ENCODE measurements around the gene DNAJA4.

DNAJA4 gene

DNA sequence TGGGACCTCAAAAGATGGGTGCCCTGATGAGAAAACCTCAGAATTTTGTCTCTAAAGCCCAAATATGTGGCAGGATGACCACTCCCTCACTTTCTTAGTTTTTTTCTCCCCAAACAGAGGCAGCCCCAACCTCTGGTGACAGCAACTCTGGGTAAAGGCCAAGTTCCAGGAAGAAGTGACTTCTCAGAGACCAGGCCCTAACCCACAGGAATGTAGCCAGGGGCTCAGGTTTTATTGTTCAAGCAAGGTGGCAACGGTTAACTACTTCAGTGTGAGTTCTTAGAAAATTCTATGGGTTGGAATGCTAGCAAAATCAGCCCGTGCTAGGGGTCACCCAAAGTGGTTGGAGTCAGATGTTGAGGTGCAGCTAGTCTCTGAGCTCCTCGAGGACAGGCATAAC is 5.1 kb upstream of the DNAJA4 start:
- H3K27ac ChIP-seq (ENCODE audit: low read depth, low read length, poor library complexity, severe bottlenecking), result no peak overlapping the region
- H3K4me2 ChIP-seq (ENCODE audit: low read length), result no peak overlapping the region
- H3K9me3 ChIP-seq (ENCODE audit: low read length), result no peaks in the 10 kb centered on the region
- H2AFZ ChIP-seq (ENCODE audit: low read length), result no peak overlapping the region
- TF ChIP-seq EZH2 (IDR thresholded peaks at IDR 0.05; ENCODE audit: borderline replicate concordance, low read length), result no peak
- TF ChIP-seq, protein P1, sequence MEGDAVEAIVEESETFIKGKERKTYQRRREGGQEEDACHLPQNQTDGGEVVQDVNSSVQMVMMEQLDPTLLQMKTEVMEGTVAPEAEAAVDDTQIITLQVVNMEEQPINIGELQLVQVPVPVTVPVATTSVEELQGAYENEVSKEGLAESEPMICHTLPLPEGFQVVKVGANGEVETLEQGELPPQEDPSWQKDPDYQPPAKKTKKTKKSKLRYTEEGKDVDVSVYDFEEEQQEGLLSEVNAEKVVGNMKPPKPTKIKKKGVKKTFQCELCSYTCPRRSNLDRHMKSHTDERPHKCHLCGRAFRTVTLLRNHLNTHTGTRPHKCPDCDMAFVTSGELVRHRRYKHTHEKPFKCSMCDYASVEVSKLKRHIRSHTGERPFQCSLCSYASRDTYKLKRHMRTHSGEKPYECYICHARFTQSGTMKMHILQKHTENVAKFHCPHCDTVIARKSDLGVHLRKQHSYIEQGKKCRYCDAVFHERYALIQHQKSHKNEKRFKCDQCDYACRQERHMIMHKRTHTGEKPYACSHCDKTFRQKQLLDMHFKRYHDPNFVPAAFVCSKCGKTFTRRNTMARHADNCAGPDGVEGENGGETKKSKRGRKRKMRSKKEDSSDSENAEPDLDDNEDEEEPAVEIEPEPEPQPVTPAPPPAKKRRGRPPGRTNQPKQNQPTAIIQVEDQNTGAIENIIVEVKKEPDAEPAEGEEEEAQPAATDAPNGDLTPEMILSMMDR (IDR thresholded peaks at IDR 0.05; ENCODE audit: low read length), result no peak
- no peak overlapping the region for H3K4me3 ChIP-seq (ENCODE audit: low read depth, low read length, poor library complexity, severe bottlenecking)
- peaks cover 7% of the 10 kb centered on the region for H3K4me1 ChIP-seq (ENCODE audit: insufficient read depth, low read length, severe bottlenecking)
- H3K9ac ChIP-seq (ENCODE audit: low read length), result no peak overlapping the region
- no peaks in the 10 kb centered on the region for H4K20me1 ChIP-seq (ENCODE audit: insufficient read depth, low read length)
- no peaks in the 10 kb centered on the region; the same call in 1 of the 2 replicates for H3K27me3 ChIP-seq (ENCODE audit: insufficient read depth, low read length)
- no peaks in the 10 kb centered on the region for H3K79me2 ChIP-seq (ENCODE audit: insufficient read depth, low read length)
- no peaks in the 10 kb centered on the region for H3K36me3 ChIP-seq (ENCODE audit: insufficient read depth, low read length)
- no peaks in the 10 kb centered on the region for H3K9me2 ChIP-seq (ENCODE audit: low read depth, low read length)
- no peaks in the 10 kb centered on the region for H3F3A ChIP-seq (ENCODE audit: insufficient read depth, low read length)

- TF ChIP-seq EZH2 (IDR thresholded peaks at IDR 0.05; ENCODE audit: borderline replicate concordance, low read length), result no peak
- TF ChIP-seq, protein P1 (IDR thresholded peaks at IDR 0.05; ENCODE audit: low read length), result no peak
- Histone ChIP-seq H3K9me2 (ENCODE audit: low read depth, low read length) (no peaks in the 10 kb centered on the region), H3K4me2 (ENCODE audit: low read length) (no peak overlapping the region), H3K9ac (ENCODE audit: low read length) (no peak overlapping the region), H3F3A (ENCODE audit: insufficient read depth, low read length) (no peaks in the 10 kb centered on the region), H3K4me3 (ENCODE audit: low read depth, low read length, poor library complexity, severe bottlenecking) (no peak overlapping the region), H3K27me3 (ENCODE audit: insufficient read depth, low read length) (no peaks in the 10 kb centered on the region; the same call in 1 of the 2 replicates), H3K4me1 (ENCODE audit: insufficient read depth, low read length, severe bottlenecking) (peaks cover 9% of the 10 kb centered on the region), H2AFZ (ENCODE audit: low read length) (no peak overlapping the region), H3K9me3 (ENCODE audit: low read length) (no peaks in the 10 kb centered on the region), H4K20me1 (ENCODE audit: insufficient read depth, low read length) (no peaks in the 10 kb centered on the region), H3K27ac (ENCODE audit: low read depth, low read length, poor library complexity, severe bottlenecking) (no peak overlapping the region), H3K36me3 (ENCODE audit: insufficient read depth, low read length) (no peaks in the 10 kb centered on the region), H3K79me2 (ENCODE audit: insufficient read depth, low read length) (no peaks in the 10 kb centered on the region)
Measured at GRCh38 chr15:78260489-78260888, 3.9 kb upstream of the DNAJA4 start.

- no peak overlapping the region for H3K4me3 ChIP-seq (ENCODE audit: low read depth, low read length, poor library complexity, severe bottlenecking)
- H3K9me2 ChIP-seq (ENCODE audit: low read depth, low read length), result no peaks in the 10 kb centered on the region
- no peaks in the 10 kb centered on the region for H3K9me3 ChIP-seq (ENCODE audit: low read length)
- H3K79me2 ChIP-seq (ENCODE audit: insufficient read depth, low read length), result no peaks in the 10 kb centered on the region
- no peaks in the 10 kb centered on the region for H4K20me1 ChIP-seq (ENCODE audit: insufficient read depth, low read length)
- TF ChIP-seq, protein P1 (IDR thresholded peaks at IDR 0.05; ENCODE audit: low read length), result no peak
- TF ChIP-seq EZH2 (IDR thresholded peaks at IDR 0.05; ENCODE audit: borderline replicate concordance, low read length), result no peak
- H3K9ac ChIP-seq (ENCODE audit: low read length), result no peak overlapping the region
- no peak overlapping the region for H2AFZ ChIP-seq (ENCODE audit: low read length)
- no peak overlapping the region for H3K4me2 ChIP-seq (ENCODE audit: low read length)
- H3K36me3 ChIP-seq (ENCODE audit: insufficient read depth, low read length), result no peaks in the 10 kb centered on the region
- no peak overlapping the region for H3K27ac ChIP-seq (ENCODE audit: low read depth, low read length, poor library complexity, severe bottlenecking)
- no peaks in the 10 kb centered on the region; the same call in 1 of the 2 replicates for H3K27me3 ChIP-seq (ENCODE audit: insufficient read depth, low read length)
- no peaks in the 10 kb centered on the region for H3F3A ChIP-seq (ENCODE audit: insufficient read depth, low read length)
- H3K4me1 ChIP-seq (ENCODE audit: insufficient read depth, low read length, severe bottlenecking), result peaks cover 15% of the 10 kb centered on the region
Measured at GRCh38 chr15:78261062-78261461, 3.3 kb upstream of the DNAJA4 start.

All from OCI-LY1 (cell line).